Heart left ventricle (tissue), 13 donors: ENCODE data around the gene SMARCD2.

Experiments used
- CTCF ChIP-seq, 12 donors: fragments of 200-600 bp; sonication (generic) in 4 of 12; IDR thresholded peaks; one replicate each; pipeline versions ENCODE4 v1.5.0 to v1.8.0; 2018 to 2022; ENCODE audit warnings: antibody characterized with exemption in 12 of 12, mild to moderate bottlenecking in 5 of 12
- POLR2A ChIP-seq, 2 donors: fragments of 450-650 bp; IDR thresholded peaks; one replicate each; pipeline ENCODE4 v1.6.1; 2017; ENCODE audit warnings: antibody characterized with exemption in 2 of 2, mild to moderate bottlenecking in 2 of 2, moderate library complexity in 2 of 2
- donor health status: ischemic (EF 13 %, LVEDD 7.1; RV severe dilation, severe dysfunction).
- donor health status: DM: no; HTN: yes; CAD: no.
- donor health status: DM: no; HTN: no; CAD: no.
- donor health status: ischemic (EF 25% LVEDD 6.9; RV normal size, moderate dysfunction).
- donor health status: ischemic (EF 25% LVEDD 5.7; RV mildly dilated, moderate dysfunction).
- donor health status: ischemic (EF 35%, LVEDD 5.7; RV mildly dilated, moderate dysfunction).
- donor health status: nonischemic (EF 11% LVEDD 7.7; RV severe dilation, severe dysfunction).
- donor health status: DM: yes; HTN: yes; CAD: no.
- donor health status: PGD.
- donor health status: ischemic (EF 29% LVEDD 5.4; RV normal size, mild dysfunction).
- donor health status: nonischemic (EF 23%, LVEDD 6.1; RV moderate dilation, normal function).

- TF ChIP-seq CTCF (IDR thresholded peaks at IDR 0.05) (no peak), POLR2A (IDR thresholded peaks at IDR 0.05) (no peak)
Measured at GRCh38 chr17:63837480-63837879, 5.0 kb downstream of the SMARCD2 start.
